Measurements from ENCODE around the gene MATN1. TPM values are rescaled to one million over a fixed set of nuclear protein-coding genes. Genes with fewer than 3 reads are reported as not detected.

The MATN1 gene
- total and polyA plus RNA-seq, 2 of the 4 experiments (the other 2 are of a cell fraction): 0.27 TPM; not detected in 1

DNA sequence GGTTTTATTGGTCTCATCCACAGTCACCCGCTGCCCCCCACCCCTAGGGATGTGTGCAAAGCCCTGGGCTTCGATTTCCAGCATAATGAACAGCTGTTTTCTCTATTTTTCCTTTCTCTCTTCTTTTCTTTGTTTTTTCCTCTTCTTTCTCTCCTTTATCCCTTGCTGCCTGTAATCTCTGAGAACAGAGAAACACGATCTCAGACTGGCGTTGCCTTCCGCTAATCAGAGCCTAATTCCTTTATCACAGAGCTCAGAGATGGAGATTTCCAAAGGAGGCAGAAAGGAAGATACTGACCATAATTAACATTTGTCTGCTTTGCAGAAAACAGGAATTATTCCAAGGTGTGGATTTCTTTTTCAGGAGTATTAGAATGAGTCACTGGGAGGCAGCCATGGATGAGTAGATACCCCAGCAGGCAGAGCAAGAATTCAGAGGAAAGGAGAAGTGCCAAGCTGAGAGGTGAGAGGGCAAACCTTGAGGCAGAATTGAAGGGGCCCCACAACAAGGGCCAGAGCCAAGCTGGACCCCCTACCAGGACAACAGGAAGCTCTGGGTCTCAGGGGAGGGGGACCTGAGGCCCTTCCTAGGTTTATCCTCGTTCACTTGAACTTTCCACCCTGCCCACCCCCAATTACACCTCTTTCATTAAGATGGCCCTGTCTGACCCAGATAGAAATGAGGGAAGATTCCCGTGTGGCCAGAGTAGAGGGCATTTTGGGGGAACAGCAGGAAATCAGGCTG is 33.3 kb downstream of the MATN1 start:
- TF ChIP-seq MAZ (IDR thresholded peaks at IDR 0.05; ENCODE audit: borderline replicate concordance, low read depth, low read length) (no peak), NFE2L2 (IDR thresholded peaks at IDR 0.05; ENCODE audit: low read depth, low read length) (no peak), MAFK (IDR thresholded peaks at IDR 0.05; ENCODE audit: low read depth, low read length) (no peak), MXI1 (IDR thresholded peaks at IDR 0.05; ENCODE audit: borderline replicate concordance, low read depth, low read length) (no peak), BHLHE40 (IDR thresholded peaks at IDR 0.05; ENCODE audit: low read depth, low read length) (no peak), SMC3 (IDR thresholded peaks at IDR 0.05; ENCODE audit: low read depth, low read length) (no peak)

More for the DNA sequence above, 33.3 kb downstream of the MATN1 start:
- no peak overlapping the region for H2BK15ac ChIP-seq (ENCODE audit: low read depth, low read length)
- H4K8ac ChIP-seq (ENCODE audit: low read depth in 2 of 2, low read length in 2 of 2): no peak overlapping the region
- in situ Hi-C loops (cut with MboI; ENCODE audit: low sequenced_read_pairs): no loop called here
- no peaks in the 10 kb centered on the region for H4K20me1 ChIP-seq (ENCODE audit: insufficient read depth, low read length)
- no peaks in the 10 kb centered on the region for H3K4me1 ChIP-seq (ENCODE audit: control insufficient read depth, insufficient read depth, low read length)
- no peak overlapping the region for H2AK9ac ChIP-seq (replicated peaks; ENCODE audit: low read depth, low read length, poor library complexity)
- no peak overlapping the region for H3K23ac ChIP-seq (ENCODE audit: low read depth, low read length)
- no peak overlapping the region for H3K4ac ChIP-seq (ENCODE audit: low read depth, low read length)
- no peak overlapping the region for H3K4me3 ChIP-seq (ENCODE audit: insufficient read depth, low read depth, low read length)
- H4K5ac ChIP-seq (ENCODE audit: low read depth, low read length): no peak overlapping the region
- no peak overlapping the region for H4K91ac ChIP-seq (ENCODE audit: insufficient read depth, low read depth, low read length)
- ChIA-PET CTCF (no interaction called here), POLR2A (ENCODE audit: unreplicated experiment) (no interaction called here)
- peaks cover 48% of the 10 kb centered on the region for H3K27me3 ChIP-seq (ENCODE audit: control insufficient read depth, insufficient read depth, low read length)
- DNase-seq (no peak), ATAC-seq (ENCODE audit: low read depth) (no peak)
- H3K9me3 ChIP-seq (ENCODE audit: control insufficient read depth, insufficient read depth, low read length): no peaks in the 10 kb centered on the region
- H2BK20ac ChIP-seq (ENCODE audit: low read depth, low read length): no peak overlapping the region
- H3K9ac ChIP-seq (ENCODE audit: low read depth, low read length): no peak overlapping the region
- H3K4me2 ChIP-seq (ENCODE audit: low read depth, low read length): no peak overlapping the region
- no peak overlapping the region for H3K56ac ChIP-seq (ENCODE audit: extremely low read depth, insufficient read depth, low read length)
- no peak overlapping the region for H2AK5ac ChIP-seq (ENCODE audit: low read depth, low read length)
- H3K79me1 ChIP-seq (ENCODE audit: low read depth in 1 of 2, low read length in 2 of 2): no peaks in the 10 kb centered on the region
- H2AFZ ChIP-seq (replicated peaks; ENCODE audit: low read length, poor library complexity): no peak overlapping the region
- intact Hi-C loops (cut with micrococcal nuclease): no loop called here
- H3K18ac ChIP-seq (ENCODE audit: low read depth, low read length): no peak overlapping the region
- no peaks in the 10 kb centered on the region for H3K9me1 ChIP-seq (ENCODE audit: insufficient read depth, low read length)
- no peak overlapping the region for H3K14ac ChIP-seq (replicated peaks; ENCODE audit: low read depth, low read length)
- H2BK5ac ChIP-seq (ENCODE audit: low read depth, low read length, poor library complexity, severe bottlenecking): no peak overlapping the region
- BruUV-seq (replicated peaks): no TSS peak
- H3K36me3 ChIP-seq (ENCODE audit: control insufficient read depth, insufficient read depth, low read length): no peaks in the 10 kb centered on the region
- no peak overlapping the region for H2BK120ac ChIP-seq (ENCODE audit: low read depth, low read length)
- no peak overlapping the region for H3K27ac ChIP-seq (ENCODE audit: insufficient read depth, low read length)
- no CpG with 5 or more reads among the region's 7 CpGs for WGBS, 2 experiments (ENCODE audit: extremely low coverage in 2 of 2, insufficient read length in 1 of 2)
- dilution Hi-C loops (cut with HindIII; ENCODE audit: low sequenced_read_pairs, unreplicated experiment): no loop called here

All from IMR-90 (cell line).